NK-92 (cell line): ENCODE results near the gene ARF3.

Experiments used
- DNase-seq: peaks from one replicate; lab custom pipeline; 2025; ENCODE audit not compliant: unreplicated experiment; lab: John Stamatoyannopoulos, UW

ARF3 gene

GRCh38 chr12:48982397-48983080, 25.3 kb upstream of the ARF3 start:
- no peak for DNase-seq

DNA sequence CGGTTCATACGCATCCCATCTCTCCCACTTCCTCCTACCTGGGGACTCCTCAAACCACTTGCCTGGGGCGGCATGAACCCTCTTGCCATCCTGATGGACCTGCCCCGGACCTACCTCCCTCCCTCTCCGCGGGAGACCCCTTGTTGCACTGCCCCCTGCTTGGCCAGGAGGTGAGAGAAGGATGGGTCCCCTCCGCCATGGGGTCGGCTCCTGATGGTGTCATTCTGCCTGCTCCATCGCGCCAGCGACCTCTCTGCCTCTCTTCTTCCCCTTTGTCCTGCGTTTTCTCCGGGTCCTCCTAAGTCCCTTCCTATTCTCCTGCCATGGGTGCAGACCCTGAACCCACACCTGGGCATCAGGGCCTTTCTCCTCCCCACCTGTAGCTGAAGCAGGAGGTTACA, 24.5 kb upstream of the ARF3 start:
- no peak for DNase-seq

DNA sequence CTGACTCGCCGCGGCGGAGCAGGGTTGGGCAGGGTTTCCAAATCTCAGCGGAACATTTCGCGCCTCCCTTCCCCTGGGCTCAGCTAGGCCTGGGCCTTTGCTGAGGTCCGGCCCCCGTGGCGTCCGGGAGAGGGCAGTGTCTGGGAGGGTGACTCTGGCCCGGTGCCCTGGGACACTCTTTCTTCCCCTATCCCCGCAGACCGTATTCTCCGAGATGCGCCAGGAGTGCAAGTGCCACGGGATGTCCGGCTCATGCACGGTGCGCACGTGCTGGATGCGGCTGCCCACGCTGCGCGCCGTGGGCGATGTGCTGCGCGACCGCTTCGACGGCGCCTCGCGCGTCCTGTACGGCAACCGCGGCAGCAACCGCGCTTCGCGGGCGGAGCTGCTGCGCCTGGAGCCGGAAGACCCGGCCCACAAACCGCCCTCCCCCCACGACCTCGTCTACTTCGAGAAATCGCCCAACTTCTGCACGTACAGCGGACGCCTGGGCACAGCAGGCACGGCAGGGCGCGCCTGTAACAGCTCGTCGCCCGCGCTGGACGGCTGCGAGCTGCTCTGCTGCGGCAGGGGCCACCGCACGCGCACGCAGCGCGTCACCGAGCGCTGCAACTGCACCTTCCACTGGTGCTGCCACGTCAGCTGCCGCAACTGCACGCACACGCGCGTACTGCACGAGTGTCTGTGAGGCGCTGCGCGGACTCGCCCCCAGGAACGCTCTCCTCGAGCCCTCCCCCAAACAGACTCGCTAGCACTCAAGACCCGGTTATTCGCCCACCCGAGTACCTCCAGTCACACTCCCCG, 23.9 kb upstream of the ARF3 start:
- no peak for DNase-seq

GRCh38 chr12:48980389-48980952, 23.2 kb upstream of the ARF3 start:
- no peak for DNase-seq

- no peak for DNase-seq
Measured at GRCh38 chr12:48979602-48980388, 22.5 kb upstream of the ARF3 start.

DNA sequence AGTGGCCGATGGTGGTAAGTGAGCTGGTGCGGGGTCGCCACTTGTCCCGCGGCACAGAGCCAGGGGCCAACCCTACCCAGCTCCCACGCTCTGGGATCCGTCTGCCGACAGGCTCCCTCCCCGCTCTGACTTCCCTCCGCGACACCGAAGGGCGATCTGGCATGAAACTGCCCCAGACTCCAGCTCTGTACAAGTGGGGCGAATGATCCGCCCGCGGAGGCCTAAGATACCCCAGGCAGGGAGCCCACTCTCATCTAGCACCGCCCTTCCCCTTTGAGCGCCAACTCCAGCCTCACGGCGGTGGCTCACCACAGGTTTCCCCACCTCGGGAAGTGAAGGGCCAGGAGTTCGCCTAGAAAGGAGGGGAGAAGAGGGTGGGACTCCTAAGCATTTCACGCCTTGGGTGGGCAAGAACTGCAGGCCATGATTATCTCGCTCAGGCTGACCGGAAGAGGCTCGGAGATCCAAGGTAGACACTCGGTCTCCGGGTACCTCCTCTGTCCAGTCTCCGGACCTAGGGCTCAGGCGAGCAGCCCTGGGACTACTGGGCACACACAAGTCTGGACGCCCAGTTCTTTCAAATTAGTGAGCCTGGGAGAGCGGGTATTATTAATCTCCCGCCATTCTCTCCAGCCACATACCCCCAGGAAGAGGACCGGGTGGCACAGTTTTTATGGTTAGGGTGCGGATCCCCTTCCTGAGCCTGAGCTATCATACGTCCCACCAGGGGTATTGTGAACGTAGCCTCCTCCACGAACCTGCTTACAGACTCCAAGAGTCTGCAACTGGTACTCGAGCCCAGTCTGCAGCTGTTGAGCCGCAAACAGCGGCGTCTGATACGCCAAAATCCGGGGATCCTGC, 21.7 kb upstream of the ARF3 start:
- no peak for DNase-seq

GRCh38 chr12:48978291-48978740, 21.0 kb upstream of the ARF3 start, which contains the start of gene WNT1:
WNT1 (plus strand) TSS chr12:48978322; CDS start chr12:48978651, 329 bp downstream.
- no peak for DNase-seq

DNA sequence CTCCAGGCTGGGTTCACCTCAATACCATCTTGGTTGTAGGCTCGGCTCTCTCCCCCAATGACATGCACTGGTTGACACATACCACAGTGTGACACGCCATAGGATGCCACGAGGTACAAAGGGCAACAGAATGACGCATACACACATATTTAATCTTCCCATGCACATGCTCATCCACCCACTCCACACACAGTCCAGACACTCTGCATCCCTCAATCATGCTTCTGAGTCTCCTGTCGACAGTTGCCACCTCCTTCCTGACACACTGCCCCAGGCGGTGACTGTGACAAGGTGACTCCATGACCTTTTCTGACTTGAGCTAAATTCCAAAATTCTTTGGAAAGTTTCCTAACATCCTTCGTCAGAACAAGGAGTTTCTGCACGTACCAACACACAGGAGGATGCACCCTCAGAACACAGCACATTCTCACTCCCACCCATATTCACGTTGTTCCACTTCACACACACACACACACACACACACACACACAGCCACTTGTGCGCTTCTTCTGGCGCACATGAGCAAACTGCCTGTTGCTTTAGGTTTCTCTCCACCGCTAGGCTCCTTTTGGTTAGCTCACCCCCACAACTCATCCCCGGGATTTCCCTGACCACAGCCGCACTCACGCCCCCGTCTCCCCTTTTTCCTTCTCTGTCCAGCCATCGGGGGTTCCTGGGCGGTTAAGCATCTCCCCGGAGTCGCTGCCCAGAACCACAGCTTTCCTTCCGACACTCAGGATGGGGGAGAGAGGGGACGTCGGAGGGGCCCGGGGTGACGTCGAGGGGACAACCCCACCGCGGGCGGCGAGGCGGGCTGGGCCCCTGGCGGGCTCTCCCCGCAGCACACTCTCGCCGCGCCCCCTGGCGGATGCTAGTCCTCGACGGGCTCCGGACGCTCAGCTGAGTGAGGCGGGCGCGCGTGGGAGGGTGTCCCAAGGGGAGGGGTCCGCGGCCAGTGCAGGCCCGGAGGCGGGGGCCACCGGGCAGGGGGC, 20.3 kb upstream of the ARF3 start:
- no peak for DNase-seq

GRCh38 chr12:48973941-48974673, 16.8 kb upstream of the ARF3 start:
- no peak for DNase-seq

DNA sequence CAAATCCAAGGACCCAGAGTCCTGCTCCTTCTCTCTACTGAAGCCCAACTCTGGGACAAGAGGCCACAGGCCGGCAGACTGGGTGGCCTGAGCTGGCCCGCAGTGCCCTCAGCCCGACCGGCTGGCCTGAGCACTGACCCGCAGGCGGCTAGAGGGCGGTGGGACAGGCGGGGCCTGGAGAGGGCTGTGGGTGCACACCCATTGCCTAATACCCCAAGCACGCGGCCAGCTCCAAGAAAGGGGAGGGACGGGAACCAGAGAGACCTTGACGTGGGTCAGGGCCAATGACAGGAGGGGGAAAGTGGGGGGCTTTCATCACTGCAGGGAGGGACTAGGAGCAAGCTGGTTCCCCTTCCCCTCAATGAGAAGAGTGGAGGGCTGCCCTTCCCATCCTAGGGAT, 16.2 kb upstream of the ARF3 start:
- no peak for DNase-seq

DNA sequence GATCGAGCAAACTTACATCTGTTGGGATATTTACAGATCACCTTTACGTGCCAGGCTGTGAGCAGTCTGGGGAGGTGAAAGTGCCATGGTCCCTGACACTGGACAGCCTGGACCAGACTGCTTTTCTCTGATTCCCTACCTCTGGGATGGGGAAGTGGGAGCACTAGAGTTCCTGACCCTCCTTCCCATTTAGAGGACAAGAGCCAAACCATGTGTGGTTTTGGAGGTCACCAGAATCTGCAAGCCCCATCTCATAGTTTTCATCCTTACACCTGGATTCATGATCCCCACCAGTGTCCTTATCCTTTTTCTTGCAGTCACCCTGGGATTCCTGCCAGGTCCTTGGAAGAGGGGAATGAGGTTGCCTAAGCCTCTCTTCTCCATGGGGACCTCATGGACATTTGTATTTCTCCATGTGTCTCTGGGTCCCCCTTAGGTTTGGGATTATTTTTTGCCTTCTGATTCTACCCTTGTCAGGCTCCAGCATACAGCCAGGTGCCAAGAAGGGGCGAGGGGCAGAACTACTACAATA, 15.7 kb upstream of the ARF3 start:
- DNase-seq, result no peak

DNA sequence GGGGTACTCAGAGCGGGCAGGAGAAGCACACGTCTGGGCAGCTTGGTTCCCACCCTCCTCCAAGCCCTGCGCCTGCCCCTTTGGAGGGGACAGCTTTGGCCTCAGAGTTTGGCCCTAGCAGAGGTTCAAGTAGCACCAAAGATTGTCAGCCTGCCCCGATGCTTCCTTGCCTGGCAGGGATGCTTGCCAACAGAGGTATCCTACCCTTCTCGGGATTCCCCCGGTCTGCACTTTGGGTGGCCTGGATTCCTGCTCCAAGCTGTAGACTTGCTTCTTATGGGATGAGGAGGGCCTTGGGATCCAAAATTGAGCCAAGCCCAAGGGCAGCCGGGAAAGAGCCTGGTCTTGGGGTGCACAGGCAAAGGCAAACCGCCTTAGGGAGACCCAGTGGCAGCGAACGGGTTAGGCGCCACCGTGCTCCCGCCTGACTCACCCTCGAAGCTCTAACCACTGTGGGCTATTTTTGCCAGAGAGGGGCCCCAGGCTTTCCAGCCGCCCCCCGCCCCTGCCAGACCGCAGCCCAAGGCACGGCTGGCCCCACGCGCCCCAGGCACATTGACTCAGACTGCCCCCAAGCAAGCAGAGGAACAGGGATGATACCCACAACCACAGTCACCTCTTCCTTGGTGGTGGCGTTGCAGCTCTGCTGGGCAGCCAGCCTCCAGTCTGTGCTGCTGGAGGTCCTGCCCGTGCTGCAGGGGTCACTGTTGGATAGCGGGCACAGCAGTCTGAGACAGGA, 15.1 kb upstream of the ARF3 start:
- no peak for DNase-seq

- DNase-seq, result no peak
Measured at GRCh38 chr12:48970702-48971334, 13.5 kb upstream of the ARF3 start.

GRCh38 chr12:48969833-48970701, 12.8 kb upstream of the ARF3 start:
- no peak for DNase-seq

DNA sequence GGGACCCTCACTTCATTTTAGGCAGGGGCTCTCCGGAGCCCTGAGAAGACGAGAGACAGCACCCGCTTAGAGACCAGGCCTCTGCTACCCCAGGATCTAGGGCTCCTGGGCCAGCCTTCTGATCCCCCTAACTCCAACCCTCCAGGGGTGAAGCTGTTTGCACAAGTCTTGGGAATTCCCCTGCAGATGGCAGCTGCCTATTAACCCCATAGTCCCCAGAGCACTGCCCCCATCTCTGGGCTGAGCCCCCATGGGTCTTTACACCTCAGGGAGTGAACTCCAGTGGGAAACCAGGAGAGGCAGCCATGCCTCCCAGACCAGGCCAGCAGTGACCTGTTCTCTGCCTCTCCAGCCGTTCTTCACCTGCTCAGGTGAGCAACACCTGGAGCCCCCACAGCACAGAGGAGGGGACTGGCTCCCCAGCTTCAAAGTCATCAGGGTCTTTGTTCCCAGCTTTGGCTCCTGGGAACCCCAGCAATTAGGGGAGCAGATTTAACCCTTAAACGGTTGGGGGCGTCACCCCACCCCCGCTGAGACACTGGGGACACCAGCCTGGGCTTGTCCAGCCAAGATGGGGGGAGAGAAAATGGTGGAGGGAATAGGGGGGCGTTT, 12.0 kb upstream of the ARF3 start:
- DNase-seq, result no peak

DNA sequence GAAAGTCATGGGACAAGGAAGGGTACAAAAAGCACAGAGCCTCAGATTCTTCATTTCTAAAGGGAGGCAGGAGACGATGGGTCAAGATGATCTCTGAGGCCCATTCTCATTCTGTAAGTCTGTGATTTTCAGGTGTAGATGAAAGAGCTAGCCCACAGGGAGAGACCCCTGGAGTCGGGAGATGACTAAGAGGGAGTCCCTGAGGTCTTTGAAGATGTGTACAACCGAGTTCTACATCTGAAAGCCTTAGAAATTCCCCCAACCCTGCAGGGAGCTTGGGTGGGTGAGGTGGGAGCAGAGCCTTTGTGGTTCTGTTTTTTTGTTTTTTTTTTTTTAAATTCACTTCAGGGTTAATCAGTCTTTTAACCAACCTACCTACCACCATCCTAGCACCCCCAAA, 11.2 kb upstream of the ARF3 start:
- DNase-seq, result no peak
